Neural cell (in vitro differentiated cells): ENCODE measurements around the gene CGB1. TPM values are rescaled to one million over a fixed set of nuclear protein-coding genes. Genes with fewer than 3 reads are reported as not detected.
A peak's percentile ranks its signal among the peaks of the same experiment; 100 is the strongest.

Experiments
- H2AFZ ChIP-seq: fragments of 200-600, 300-800 bp; sonication (generic), shearing (Covaris generic); 2 replicates; pipeline ENCODE4 v1.6.0; 2014; ENCODE audit warnings: low read depth, mild to moderate bottlenecking, antibody characterized with exemption, low read length, moderate library complexity
- H3F3A ChIP-seq: fragments of 200-600 bp; shearing (Covaris generic); 2 replicates; pipeline ENCODE4 v1.6.1; 2016; ENCODE audit warnings: mild to moderate bottlenecking, moderate library complexity, mixed read lengths, antibody characterized with exemption, low read length; ENCODE audit not compliant: insufficient read depth, poor library complexity, severe bottlenecking
- H3K27ac ChIP-seq: fragments of 200-600, 300-800 bp; sonication (generic), shearing (Covaris generic); 2 replicates; pipeline ENCODE4 v1.5.1; 2014; ENCODE audit warnings: mild to moderate bottlenecking, low read length, moderate library complexity
- H3K27me3 ChIP-seq: fragments of 300-800, 200-600 bp; sonication (generic), shearing (Covaris generic); 2 replicates; pipeline ENCODE4 v1.6.0; 2014; ENCODE audit warnings: mild to moderate bottlenecking, low read depth, low read length, moderate library complexity; ENCODE audit not compliant: insufficient read depth
- H3K36me3 ChIP-seq: fragments of 300-800, 200-600 bp; sonication (generic), shearing (Covaris generic); 2 replicates; pipeline ENCODE4 v1.5.1; 2014; ENCODE audit warnings: mild to moderate bottlenecking, antibody characterized with exemption, low read length, moderate library complexity; ENCODE audit not compliant: insufficient read depth
- H3K4me2 ChIP-seq: fragments of 300-800, 200-600 bp; sonication (generic), shearing (Covaris generic); 2 replicates; pipeline ENCODE4 v1.6.0; 2014; ENCODE audit warnings: mild to moderate bottlenecking, low read length
- H3K4me3 ChIP-seq: fragments of 300-800, 200-600 bp; sonication (generic), shearing (Covaris generic); 2 replicates; pipeline ENCODE4 v1.5.1; 2014; ENCODE audit warnings: mild to moderate bottlenecking, low read length, moderate library complexity
- H3K79me2 ChIP-seq: fragments of 200-600 bp; shearing (Covaris generic); replicated peaks from 2 replicates; pipeline ENCODE4 v1.6.0; 2014; ENCODE audit warnings: mild to moderate bottlenecking, low read length, moderate library complexity; ENCODE audit not compliant: insufficient read depth
- H3K9ac ChIP-seq: fragments of 300-800, 200-600 bp; sonication (generic), shearing (Covaris generic); 2 replicates; pipeline ENCODE4 v1.6.1; 2016; ENCODE audit warnings: mild to moderate bottlenecking, low read length, mixed read lengths
- H3K9me2 ChIP-seq: fragments of 200-600 bp; shearing (Covaris generic); 2 replicates; pipeline ENCODE4 v1.6.1; 2016; ENCODE audit warnings: mild to moderate bottlenecking, low read length, mixed read lengths; ENCODE audit not compliant: insufficient read depth
- H3K9me3 ChIP-seq: fragments of 200-600, 300-800 bp; sonication (generic), shearing (Covaris generic); 2 replicates; pipeline ENCODE4 v1.6.1; 2016; ENCODE audit warnings: mild to moderate bottlenecking, mixed run types, low read length, moderate library complexity, mixed read lengths
- H4K20me1 ChIP-seq: fragments of 200-600 bp; shearing (Covaris generic); 2 replicates; pipeline ENCODE4 v1.6.1; 2016; ENCODE audit warnings: mild to moderate bottlenecking, mixed run types; ENCODE audit not compliant: insufficient read depth
- EP300 ChIP-seq: fragments of 450-650 bp; conservative IDR thresholded peaks from 2 replicates; pipeline ENCODE4 v1.6.1; 2014; ENCODE audit warnings: antibody characterized with exemption, mild to moderate bottlenecking, moderate library complexity; ENCODE audit not compliant: poor library complexity, severe bottlenecking
- EZH2 ChIP-seq: fragments of 200-600, 300-800 bp; shearing (Covaris generic), sonication (generic); IDR thresholded peaks from 2 replicates; pipeline ENCODE4 v1.6.1; 2014; ENCODE audit warnings: antibody characterized with exemption, low read length, borderline replicate concordance, mild to moderate bottlenecking; ENCODE audit not compliant: insufficient read depth, poor library complexity, severe bottlenecking
- MXI1 ChIP-seq: fragments of 450-650 bp; conservative IDR thresholded peaks from 2 replicates; pipeline ENCODE4 v1.6.1; 2014; ENCODE audit warnings: antibody characterized with exemption, mild to moderate bottlenecking; ENCODE audit not compliant: poor library complexity, severe bottlenecking
- POLR2AphosphoS5 ChIP-seq: IDR thresholded peaks from 2 replicates; pipeline ENCODE4 v1.6.1; 2012
- RAD21 ChIP-seq: fragments of 450-650 bp; conservative IDR thresholded peaks from 2 replicates; pipeline ENCODE4 v1.6.1; 2014; ENCODE audit warnings: antibody characterized with exemption, mild to moderate bottlenecking, moderate library complexity
- SMC3 ChIP-seq: fragments of 450-650 bp; conservative IDR thresholded peaks from 2 replicates; pipeline ENCODE4 v1.6.1; 2014; ENCODE audit warnings: antibody characterized with exemption, mild to moderate bottlenecking, moderate library complexity; ENCODE audit not compliant: poor library complexity
- TAF1 ChIP-seq: IDR thresholded peaks from 2 replicates; pipeline ENCODE4 v1.6.1; 2012; ENCODE audit warnings: low read depth
- polyA plus RNA-seq: library from polyadenylated mRNA; depleted of rRNA; stranded (reverse); fragments of >200 nt; gene quantifications from 2 replicates; pipeline ENCODE4 v1.2.3, GENCODE V29; 2014
- TF ChIP-seq, protein P1 (sequence below): fragments of 450-650 bp; IDR thresholded peaks from 2 replicates; pipeline ENCODE4 v1.5.1; 2014; ENCODE audit warnings: antibody characterized with exemption, mild to moderate bottlenecking, moderate library complexity; ENCODE audit not compliant: poor library complexity, severe bottlenecking
- TF ChIP-seq, protein P2 (sequence below): IDR thresholded peaks from 2 replicates; pipeline ENCODE4 v1.6.1; 2012; ENCODE audit warnings: borderline replicate concordance

Gene CGB1
- polyA plus RNA-seq, 1 donor from 2014 or later: not detected

DNA sequence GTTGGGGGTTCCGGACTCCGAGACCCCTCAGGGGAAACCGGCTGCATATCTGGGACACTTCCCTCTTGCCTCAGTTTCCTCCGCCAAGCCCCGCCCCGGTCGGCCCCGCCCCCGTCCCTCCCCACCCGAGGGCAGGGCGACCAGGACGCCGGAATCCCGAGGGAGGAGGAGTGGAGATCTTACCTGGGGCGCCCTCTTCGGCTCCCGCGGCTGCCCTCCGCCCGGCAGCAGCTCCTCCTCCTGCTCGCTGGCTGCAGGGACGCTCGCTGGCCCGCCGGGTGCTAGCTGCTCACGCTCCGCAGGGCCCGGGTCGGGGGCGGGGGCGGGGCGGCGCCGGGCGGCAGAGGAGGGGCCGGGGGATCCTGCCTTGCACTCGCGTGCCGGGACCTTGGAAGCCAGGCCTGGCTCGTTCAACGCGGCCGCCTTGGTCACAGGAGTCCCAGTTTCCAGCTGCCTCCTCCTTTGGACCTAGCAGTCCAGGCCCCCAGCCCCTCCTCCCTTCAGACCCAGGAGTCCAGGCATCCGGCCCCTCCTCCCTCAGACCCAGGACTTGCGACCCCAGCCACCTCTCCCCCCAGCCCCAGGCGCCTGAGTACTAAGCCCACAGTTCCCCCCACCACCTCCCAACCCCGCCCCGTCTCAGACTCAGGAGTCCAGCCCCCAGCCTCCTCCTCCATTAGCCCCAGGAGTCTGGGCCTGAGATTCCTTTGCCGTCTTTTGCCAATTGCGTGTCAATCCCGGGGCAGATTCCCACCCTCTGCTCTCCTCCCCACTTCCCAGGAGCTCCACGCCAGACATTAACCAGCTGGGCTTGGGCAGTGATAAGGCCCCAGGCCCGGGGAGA is 28.3 kb upstream of the CGB1 start, which contains the start of gene NTF4:
TSS of gene NTF4 (minus strand) at position 51 of the 844 bp plus-strand sequence. CDS start 2,821 bp downstream, outside the sequence.
- no peaks in the 10 kb centered on the region for H3K79me2 ChIP-seq
- H3F3A ChIP-seq: no peaks in the 10 kb centered on the region
- H3K9me3 ChIP-seq: no peaks in the 10 kb centered on the region
- no peak within 1 kb of the TSS for H3K4me2 ChIP-seq
- peak within 1 kb of the TSS; percentile 57 for H3K4me3 ChIP-seq
- H3K9me2 ChIP-seq: no peaks in the 10 kb centered on the region
- H3K27me3 ChIP-seq: peaks cover 25% of the 10 kb centered on the region
- no peak within 1 kb of the TSS for H3K9ac ChIP-seq
- no peaks in the 10 kb centered on the region for H3K36me3 ChIP-seq
- no peak within 1 kb of the TSS for H2AFZ ChIP-seq
- H3K27ac ChIP-seq: no peak within 1 kb of the TSS
- H4K20me1 ChIP-seq: no peaks in the 10 kb centered on the region
- TF ChIP-seq MXI1 (no peak), SMC3 (no peak), EZH2 (no peak), RAD21 (no peak), EP300 (no peak), TAF1 (no peak), POLR2AphosphoS5 (no peak)
- TF ChIP-seq, protein P1, sequence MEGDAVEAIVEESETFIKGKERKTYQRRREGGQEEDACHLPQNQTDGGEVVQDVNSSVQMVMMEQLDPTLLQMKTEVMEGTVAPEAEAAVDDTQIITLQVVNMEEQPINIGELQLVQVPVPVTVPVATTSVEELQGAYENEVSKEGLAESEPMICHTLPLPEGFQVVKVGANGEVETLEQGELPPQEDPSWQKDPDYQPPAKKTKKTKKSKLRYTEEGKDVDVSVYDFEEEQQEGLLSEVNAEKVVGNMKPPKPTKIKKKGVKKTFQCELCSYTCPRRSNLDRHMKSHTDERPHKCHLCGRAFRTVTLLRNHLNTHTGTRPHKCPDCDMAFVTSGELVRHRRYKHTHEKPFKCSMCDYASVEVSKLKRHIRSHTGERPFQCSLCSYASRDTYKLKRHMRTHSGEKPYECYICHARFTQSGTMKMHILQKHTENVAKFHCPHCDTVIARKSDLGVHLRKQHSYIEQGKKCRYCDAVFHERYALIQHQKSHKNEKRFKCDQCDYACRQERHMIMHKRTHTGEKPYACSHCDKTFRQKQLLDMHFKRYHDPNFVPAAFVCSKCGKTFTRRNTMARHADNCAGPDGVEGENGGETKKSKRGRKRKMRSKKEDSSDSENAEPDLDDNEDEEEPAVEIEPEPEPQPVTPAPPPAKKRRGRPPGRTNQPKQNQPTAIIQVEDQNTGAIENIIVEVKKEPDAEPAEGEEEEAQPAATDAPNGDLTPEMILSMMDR: no peak
- TF ChIP-seq, protein P2, sequence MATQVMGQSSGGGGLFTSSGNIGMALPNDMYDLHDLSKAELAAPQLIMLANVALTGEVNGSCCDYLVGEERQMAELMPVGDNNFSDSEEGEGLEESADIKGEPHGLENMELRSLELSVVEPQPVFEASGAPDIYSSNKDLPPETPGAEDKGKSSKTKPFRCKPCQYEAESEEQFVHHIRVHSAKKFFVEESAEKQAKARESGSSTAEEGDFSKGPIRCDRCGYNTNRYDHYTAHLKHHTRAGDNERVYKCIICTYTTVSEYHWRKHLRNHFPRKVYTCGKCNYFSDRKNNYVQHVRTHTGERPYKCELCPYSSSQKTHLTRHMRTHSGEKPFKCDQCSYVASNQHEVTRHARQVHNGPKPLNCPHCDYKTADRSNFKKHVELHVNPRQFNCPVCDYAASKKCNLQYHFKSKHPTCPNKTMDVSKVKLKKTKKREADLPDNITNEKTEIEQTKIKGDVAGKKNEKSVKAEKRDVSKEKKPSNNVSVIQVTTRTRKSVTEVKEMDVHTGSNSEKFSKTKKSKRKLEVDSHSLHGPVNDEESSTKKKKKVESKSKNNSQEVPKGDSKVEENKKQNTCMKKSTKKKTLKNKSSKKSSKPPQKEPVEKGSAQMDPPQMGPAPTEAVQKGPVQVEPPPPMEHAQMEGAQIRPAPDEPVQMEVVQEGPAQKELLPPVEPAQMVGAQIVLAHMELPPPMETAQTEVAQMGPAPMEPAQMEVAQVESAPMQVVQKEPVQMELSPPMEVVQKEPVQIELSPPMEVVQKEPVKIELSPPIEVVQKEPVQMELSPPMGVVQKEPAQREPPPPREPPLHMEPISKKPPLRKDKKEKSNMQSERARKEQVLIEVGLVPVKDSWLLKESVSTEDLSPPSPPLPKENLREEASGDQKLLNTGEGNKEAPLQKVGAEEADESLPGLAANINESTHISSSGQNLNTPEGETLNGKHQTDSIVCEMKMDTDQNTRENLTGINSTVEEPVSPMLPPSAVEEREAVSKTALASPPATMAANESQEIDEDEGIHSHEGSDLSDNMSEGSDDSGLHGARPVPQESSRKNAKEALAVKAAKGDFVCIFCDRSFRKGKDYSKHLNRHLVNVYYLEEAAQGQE: no peak

DNA sequence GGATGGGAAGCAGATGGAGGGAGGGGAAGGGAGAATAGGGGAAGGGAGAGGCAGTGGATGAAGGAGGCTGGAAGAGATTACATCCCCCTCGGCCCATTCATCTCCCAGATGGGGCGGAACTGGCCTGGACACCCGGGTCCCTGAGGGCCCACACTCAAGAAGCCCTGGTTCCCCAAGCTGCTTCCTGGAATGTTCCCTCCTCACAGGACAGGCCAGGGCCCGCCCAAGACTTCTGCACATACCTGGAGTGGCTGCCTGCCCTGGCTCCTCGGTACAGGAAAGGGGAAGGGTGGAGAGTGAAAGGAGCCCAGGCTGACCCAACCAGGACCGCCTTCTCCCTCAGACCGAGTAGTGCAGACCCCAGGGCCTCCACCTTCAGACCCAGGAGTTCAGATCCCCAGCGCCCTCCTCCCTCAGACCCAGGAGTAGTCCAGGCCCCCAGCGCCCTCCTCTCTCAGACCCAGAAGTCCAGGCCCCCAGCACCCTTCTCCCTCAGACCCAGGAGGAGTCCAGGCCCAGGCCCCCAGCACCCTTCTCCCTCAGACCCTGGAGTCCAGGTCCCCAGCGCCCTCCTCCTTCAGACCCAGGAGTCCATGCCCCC is 27.4 kb upstream of the CGB1 start:
- Histone ChIP-seq H3F3A (no peaks in the 10 kb centered on the region), H2AFZ (no peak overlapping the region), H4K20me1 (no peaks in the 10 kb centered on the region), H3K9me2 (no peaks in the 10 kb centered on the region), H3K4me2 (no peak overlapping the region), H3K36me3 (no peaks in the 10 kb centered on the region), H3K9me3 (no peaks in the 10 kb centered on the region), H3K4me3 (peak overlapping the region; percentile 57), H3K79me2 (no peaks in the 10 kb centered on the region), H3K9ac (no peak overlapping the region), H3K27ac (no peak overlapping the region), H3K27me3 (peaks cover 18% of the 10 kb centered on the region)
- TF ChIP-seq TAF1: no peak
- no peak for TF ChIP-seq SMC3
- no peak for TF ChIP-seq MXI1
- TF ChIP-seq POLR2AphosphoS5: no peak
- no peak for TF ChIP-seq EP300
